ENCODE measurements around the gene TRMT6. TPM values are rescaled to one million over a fixed set of nuclear protein-coding genes. Genes with fewer than 3 reads are reported as not detected.
A peak's percentile ranks its signal among the peaks of the same experiment; 100 is the strongest.

Gene TRMT6
- total RNA-seq, 2 donors from 2014 or later, result 16.1 to 19.8 TPM

GRCh38 chr20:5970381-5970780, 20.0 kb upstream of the TRMT6 start:
- DNase-seq (ENCODE audit: low spot score in 2 of 2), result no peak
- Mint-ChIP-seq H3K27ac (no peak overlapping the region), H3K36me3 (peaks cover 14% of the 10 kb centered on the region in 2 donors), H3K9me3 (no peaks in the 10 kb centered on the region)
- no peak for ATAC-seq

- DNase-seq (ENCODE audit: low spot score in 2 of 2), result no peak
- Mint-ChIP-seq H3K9me3 (no peaks in the 10 kb centered on the region), H3K27ac (no peak overlapping the region), H3K36me3 (peaks cover 14 to 19% of the 10 kb centered on the region in 2 donors)
- no peak for ATAC-seq
These were observed 19.6 kb upstream of the TRMT6 start for GRCh38 chr20:5969940-5970339.

GRCh38 chr20:5969348-5969935, 19.1 kb upstream of the TRMT6 start:
- peaks cover 14 to 19% of the 10 kb centered on the region in 2 donors for H3K36me3 Mint-ChIP-seq
- H3K9me3 Mint-ChIP-seq, result no peaks in the 10 kb centered on the region
- ATAC-seq (no peak), DNase-seq (ENCODE audit: low spot score in 2 of 2) (no peak)
- no peak overlapping the region for H3K27ac Mint-ChIP-seq

GRCh38 chr20:5968462-5968861, 18.1 kb upstream of the TRMT6 start:
- no peak overlapping the region for H3K27ac Mint-ChIP-seq
- ATAC-seq (no peak), DNase-seq (ENCODE audit: low spot score in 2 of 2) (no peak)
- peaks cover 14 to 19% of the 10 kb centered on the region in 2 donors for H3K36me3 Mint-ChIP-seq
- H3K9me3 Mint-ChIP-seq, result no peaks in the 10 kb centered on the region

- H3K27ac Mint-ChIP-seq, result no peak overlapping the region
- DNase-seq (ENCODE audit: low spot score in 2 of 2) (no peak), ATAC-seq (no peak)
- H3K9me3 Mint-ChIP-seq, result no peaks in the 10 kb centered on the region
- peaks cover 19% of the 10 kb centered on the region in 2 donors for H3K36me3 Mint-ChIP-seq
These were observed 17.1 kb upstream of the TRMT6 start for GRCh38 chr20:5967469-5967868.

- Mint-ChIP-seq H3K9me3 (no peaks in the 10 kb centered on the region), H3K27ac (peak overlapping the region; percentile 87 to 97), H3K36me3 (peaks cover 54 to 60% of the 10 kb centered on the region in 2 donors)
- DNase-seq (ENCODE audit: low spot score in 2 of 2) (no peak), ATAC-seq (no peak)
These were observed 426 bp downstream of the TRMT6 start for GRCh38 chr20:5949943-5950270.

GRCh38 chr20:5947276-5947675, 3.1 kb downstream of the TRMT6 start:
- ATAC-seq (peak; percentile 41 to 51), DNase-seq (ENCODE audit: low spot score in 2 of 2) (peak; percentile 36 to 62)
- Mint-ChIP-seq H3K27ac (peak overlapping the region; percentile 85 to 97), H3K9me3 (no peaks in the 10 kb centered on the region), H3K36me3 (peaks cover 48 to 52% of the 10 kb centered on the region in 2 donors)

GRCh38 chr20:5945963-5946362, 4.4 kb downstream of the TRMT6 start:
- no peaks in the 10 kb centered on the region for H3K9me3 Mint-ChIP-seq
- H3K27ac Mint-ChIP-seq, result peak overlapping the region; percentile 84 to 85
- peak in 1 of 2 donors; percentile 21 for ATAC-seq
- peak in 1 of 2 donors; percentile 27 for DNase-seq (ENCODE audit: low spot score in 2 of 2)
- peaks cover 48 to 53% of the 10 kb centered on the region in 2 donors for H3K36me3 Mint-ChIP-seq

- no peak overlapping the region for H3K27ac Mint-ChIP-seq
- DNase-seq (ENCODE audit: low spot score in 2 of 2), result no peak
- H3K9me3 Mint-ChIP-seq, result no peaks in the 10 kb centered on the region
- peaks cover 10 to 15% of the 10 kb centered on the region in 2 donors for H3K36me3 Mint-ChIP-seq
- ATAC-seq, result no peak
These were observed 11.8 kb downstream of the TRMT6 start for GRCh38 chr20:5938456-5939029.

- H3K36me3 Mint-ChIP-seq, result no peaks in the 10 kb centered on the region
- no peak for DNase-seq (ENCODE audit: low spot score in 2 of 2)
- ATAC-seq, result no peak
These were observed 14.1 kb downstream of the TRMT6 start for GRCh38 chr20:5936238-5936637.

GRCh38 chr20:5935384-5935783, 14.9 kb downstream of the TRMT6 start:
- peak in 1 of 2 donors; percentile 18 for ATAC-seq
- Mint-ChIP-seq H3K27ac (no peak overlapping the region), H3K9me3 (no peaks in the 10 kb centered on the region), H3K36me3 (no peaks in the 10 kb centered on the region)
- no peak for DNase-seq (ENCODE audit: low spot score in 2 of 2)

More at GRCh38 chr20:5936238-5936637, 14.1 kb downstream of the TRMT6 start:
- Mint-ChIP-seq H3K9me3 (no peaks in the 10 kb centered on the region), H3K27ac (no peak overlapping the region)

GRCh38 chr20:5933802-5934436, 16.4 kb downstream of the TRMT6 start:
- Mint-ChIP-seq H3K9me3 (no peaks in the 10 kb centered on the region), H3K36me3 (no peaks in the 10 kb centered on the region), H3K27ac (no peak overlapping the region)
- DNase-seq (ENCODE audit: low spot score in 2 of 2) (no peak), ATAC-seq (peak; percentile 76 to 84)

GRCh38 chr20:5932796-5933195, 17.5 kb downstream of the TRMT6 start:
- DNase-seq (ENCODE audit: low spot score in 2 of 2), result no peak
- ATAC-seq, result no peak
- Mint-ChIP-seq H3K27ac (no peak overlapping the region), H3K36me3 (no peaks in the 10 kb centered on the region), H3K9me3 (no peaks in the 10 kb centered on the region)

- ATAC-seq (no peak), DNase-seq (ENCODE audit: low spot score in 2 of 2) (no peak)
- H3K27ac Mint-ChIP-seq, result no peak overlapping the region
- H3K9me3 Mint-ChIP-seq, result no peaks in the 10 kb centered on the region
- H3K36me3 Mint-ChIP-seq, result no peaks in the 10 kb centered on the region
These were observed 18.9 kb downstream of the TRMT6 start for GRCh38 chr20:5931411-5931810.

GRCh38 chr20:5928836-5929715, 21.3 kb downstream of the TRMT6 start:
- no peak overlapping the region for H3K27ac Mint-ChIP-seq
- no peaks in the 10 kb centered on the region for H3K9me3 Mint-ChIP-seq
- no peak for ATAC-seq
- DNase-seq (ENCODE audit: low spot score in 2 of 2), result no peak
- no peaks in the 10 kb centered on the region for H3K36me3 Mint-ChIP-seq

GRCh38 chr20:5927749-5928462, 22.4 kb downstream of the TRMT6 start:
- no peak overlapping the region for H3K27ac Mint-ChIP-seq
- no peaks in the 10 kb centered on the region for H3K9me3 Mint-ChIP-seq
- DNase-seq (ENCODE audit: low spot score in 2 of 2), result no peak
- no peak for ATAC-seq
- no peaks in the 10 kb centered on the region for H3K36me3 Mint-ChIP-seq
